Neural cell (in vitro differentiated cells): ENCODE measurements around the gene UBE3D. TPM values are rescaled to one million over a fixed set of nuclear protein-coding genes. Genes with fewer than 3 reads are reported as not detected.
"Not testable (repeated sequence)": the region's sequence is repeated elsewhere in the genome, so short reads cannot be mapped to it uniquely, and the experiment has no call there.

Source experiments
- H2AFZ ChIP-seq: fragments of 200-600, 300-800 bp; sonication (generic), shearing (Covaris generic); 2 replicates; pipeline ENCODE4 v1.6.0; 2014; ENCODE audit warnings: low read depth, mild to moderate bottlenecking, antibody characterized with exemption, low read length, moderate library complexity
- H3F3A ChIP-seq: fragments of 200-600 bp; shearing (Covaris generic); 2 replicates; pipeline ENCODE4 v1.6.1; 2016; ENCODE audit warnings: mild to moderate bottlenecking, moderate library complexity, mixed read lengths, antibody characterized with exemption, low read length; ENCODE audit not compliant: insufficient read depth, poor library complexity, severe bottlenecking
- H3K27ac ChIP-seq: fragments of 200-600, 300-800 bp; sonication (generic), shearing (Covaris generic); 2 replicates; pipeline ENCODE4 v1.5.1; 2014; ENCODE audit warnings: mild to moderate bottlenecking, low read length, moderate library complexity
- H3K27me3 ChIP-seq: fragments of 300-800, 200-600 bp; sonication (generic), shearing (Covaris generic); 2 replicates; pipeline ENCODE4 v1.6.0; 2014; ENCODE audit warnings: mild to moderate bottlenecking, low read depth, low read length, moderate library complexity; ENCODE audit not compliant: insufficient read depth
- H3K36me3 ChIP-seq: fragments of 300-800, 200-600 bp; sonication (generic), shearing (Covaris generic); 2 replicates; pipeline ENCODE4 v1.5.1; 2014; ENCODE audit warnings: mild to moderate bottlenecking, antibody characterized with exemption, low read length, moderate library complexity; ENCODE audit not compliant: insufficient read depth
- H3K4me2 ChIP-seq: fragments of 300-800, 200-600 bp; sonication (generic), shearing (Covaris generic); 2 replicates; pipeline ENCODE4 v1.6.0; 2014; ENCODE audit warnings: mild to moderate bottlenecking, low read length
- H3K4me3 ChIP-seq: fragments of 300-800, 200-600 bp; sonication (generic), shearing (Covaris generic); 2 replicates; pipeline ENCODE4 v1.5.1; 2014; ENCODE audit warnings: mild to moderate bottlenecking, low read length, moderate library complexity
- H3K79me2 ChIP-seq: fragments of 200-600 bp; shearing (Covaris generic); replicated peaks from 2 replicates; pipeline ENCODE4 v1.6.0; 2014; ENCODE audit warnings: mild to moderate bottlenecking, low read length, moderate library complexity; ENCODE audit not compliant: insufficient read depth
- H3K9ac ChIP-seq: fragments of 300-800, 200-600 bp; sonication (generic), shearing (Covaris generic); 2 replicates; pipeline ENCODE4 v1.6.1; 2016; ENCODE audit warnings: mild to moderate bottlenecking, low read length, mixed read lengths
- H3K9me2 ChIP-seq: fragments of 200-600 bp; shearing (Covaris generic); 2 replicates; pipeline ENCODE4 v1.6.1; 2016; ENCODE audit warnings: mild to moderate bottlenecking, low read length, mixed read lengths; ENCODE audit not compliant: insufficient read depth
- H3K9me3 ChIP-seq: fragments of 200-600, 300-800 bp; sonication (generic), shearing (Covaris generic); 2 replicates; pipeline ENCODE4 v1.6.1; 2016; ENCODE audit warnings: mild to moderate bottlenecking, mixed run types, low read length, moderate library complexity, mixed read lengths
- H4K20me1 ChIP-seq: fragments of 200-600 bp; shearing (Covaris generic); 2 replicates; pipeline ENCODE4 v1.6.1; 2016; ENCODE audit warnings: mild to moderate bottlenecking, mixed run types; ENCODE audit not compliant: insufficient read depth
- CTCF ChIP-seq: fragments of 450-650 bp; IDR thresholded peaks from 2 replicates; pipeline ENCODE4 v1.5.1; 2014; ENCODE audit warnings: antibody characterized with exemption, mild to moderate bottlenecking, moderate library complexity; ENCODE audit not compliant: poor library complexity, severe bottlenecking
- EZH2 ChIP-seq: fragments of 200-600, 300-800 bp; shearing (Covaris generic), sonication (generic); IDR thresholded peaks from 2 replicates; pipeline ENCODE4 v1.6.1; 2014; ENCODE audit warnings: antibody characterized with exemption, low read length, borderline replicate concordance, mild to moderate bottlenecking; ENCODE audit not compliant: insufficient read depth, poor library complexity, severe bottlenecking
- MXI1 ChIP-seq: fragments of 450-650 bp; conservative IDR thresholded peaks from 2 replicates; pipeline ENCODE4 v1.6.1; 2014; ENCODE audit warnings: antibody characterized with exemption, mild to moderate bottlenecking; ENCODE audit not compliant: poor library complexity, severe bottlenecking
- POLR2AphosphoS5 ChIP-seq: IDR thresholded peaks from 2 replicates; pipeline ENCODE4 v1.6.1; 2012
- RAD21 ChIP-seq: fragments of 450-650 bp; conservative IDR thresholded peaks from 2 replicates; pipeline ENCODE4 v1.6.1; 2014; ENCODE audit warnings: antibody characterized with exemption, mild to moderate bottlenecking, moderate library complexity
- SMC3 ChIP-seq: fragments of 450-650 bp; conservative IDR thresholded peaks from 2 replicates; pipeline ENCODE4 v1.6.1; 2014; ENCODE audit warnings: antibody characterized with exemption, mild to moderate bottlenecking, moderate library complexity; ENCODE audit not compliant: poor library complexity
- TAF1 ChIP-seq: IDR thresholded peaks from 2 replicates; pipeline ENCODE4 v1.6.1; 2012; ENCODE audit warnings: low read depth
- polyA plus RNA-seq: library from polyadenylated mRNA; depleted of rRNA; stranded (reverse); fragments of >200 nt; gene quantifications from 2 replicates; pipeline ENCODE4 v1.2.3, GENCODE V29; 2014

The UBE3D gene
- polyA plus RNA-seq, 1 donor from 2014 or later, result 11.6 TPM

DNA sequence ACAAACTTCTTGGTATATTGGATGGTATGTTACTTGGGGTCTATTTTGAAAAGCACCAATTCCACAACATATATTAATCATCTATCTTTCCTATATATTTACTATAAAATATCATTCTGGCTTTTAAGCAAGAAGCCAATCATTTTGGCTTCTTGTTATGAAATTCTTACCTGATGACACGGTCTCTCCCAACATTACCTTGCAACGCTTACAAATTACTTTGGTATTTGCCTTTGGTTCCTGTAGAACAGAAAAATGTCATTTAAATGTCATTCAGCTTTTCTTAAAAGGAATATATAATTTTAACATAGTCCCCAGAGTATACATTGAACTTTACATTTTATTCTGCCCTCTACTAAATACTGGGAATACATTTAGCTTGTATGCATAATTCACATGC is 27.4 kb downstream of the UBE3D start:
- H3K4me2 ChIP-seq, result no peak overlapping the region
- H3F3A ChIP-seq, result no peaks in the 10 kb centered on the region
- H3K9me3 ChIP-seq, result no peaks in the 10 kb centered on the region
- H3K4me3 ChIP-seq, result no peak overlapping the region
- no peak overlapping the region for H2AFZ ChIP-seq
- no peaks in the 10 kb centered on the region for H3K79me2 ChIP-seq
- H3K9me2 ChIP-seq, result no peaks in the 10 kb centered on the region
- H3K27me3 ChIP-seq, result no peaks in the 10 kb centered on the region
- no peaks in the 10 kb centered on the region for H3K36me3 ChIP-seq
- H3K27ac ChIP-seq, result no peak overlapping the region
- no peak overlapping the region for H3K9ac ChIP-seq
- no peaks in the 10 kb centered on the region for H4K20me1 ChIP-seq
- TF ChIP-seq MXI1 (no peak), CTCF (no peak)

DNA sequence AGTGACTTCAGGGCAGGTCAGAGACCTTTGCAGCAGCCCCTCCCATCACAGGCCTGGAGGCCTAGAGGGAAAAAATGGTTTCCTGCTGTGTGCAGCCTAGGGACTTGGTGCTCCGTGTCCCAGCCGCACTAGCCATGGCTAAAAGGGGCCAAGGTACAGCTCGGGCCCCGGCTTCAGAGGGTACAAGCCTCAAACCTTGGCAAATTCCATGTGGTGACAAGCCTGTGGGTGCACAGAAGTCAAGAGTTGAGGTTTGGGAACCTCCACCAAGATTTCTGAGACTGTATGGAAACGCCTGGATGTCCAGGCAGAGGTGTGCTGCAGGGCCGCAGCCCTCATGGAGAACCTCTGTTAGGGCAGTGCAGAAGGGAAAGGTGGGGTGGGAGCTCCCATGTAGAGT is 34.0 kb downstream of the UBE3D start:
- no peaks in the 10 kb centered on the region for H3K27me3 ChIP-seq
- H3F3A ChIP-seq, result no peaks in the 10 kb centered on the region
- no peak for TF ChIP-seq SMC3
- no peak for TF ChIP-seq MXI1
- TF ChIP-seq EZH2, result no peak
- no peak for TF ChIP-seq RAD21
- TF ChIP-seq POLR2AphosphoS5, result no peak
- no peak overlapping the region for H2AFZ ChIP-seq
- H3K9me3 ChIP-seq, result peaks cover 11% of the 10 kb centered on the region
- no peak overlapping the region for H3K9ac ChIP-seq
- H3K9me2 ChIP-seq, result no peaks in the 10 kb centered on the region
- H4K20me1 ChIP-seq, result no peaks in the 10 kb centered on the region
- no peak overlapping the region for H3K27ac ChIP-seq
- H3K4me3 ChIP-seq, result no peak overlapping the region
- peaks cover 6% of the 10 kb centered on the region for H3K36me3 ChIP-seq
- H3K4me2 ChIP-seq, result no peak overlapping the region
- H3K79me2 ChIP-seq, result no peaks in the 10 kb centered on the region

DNA sequence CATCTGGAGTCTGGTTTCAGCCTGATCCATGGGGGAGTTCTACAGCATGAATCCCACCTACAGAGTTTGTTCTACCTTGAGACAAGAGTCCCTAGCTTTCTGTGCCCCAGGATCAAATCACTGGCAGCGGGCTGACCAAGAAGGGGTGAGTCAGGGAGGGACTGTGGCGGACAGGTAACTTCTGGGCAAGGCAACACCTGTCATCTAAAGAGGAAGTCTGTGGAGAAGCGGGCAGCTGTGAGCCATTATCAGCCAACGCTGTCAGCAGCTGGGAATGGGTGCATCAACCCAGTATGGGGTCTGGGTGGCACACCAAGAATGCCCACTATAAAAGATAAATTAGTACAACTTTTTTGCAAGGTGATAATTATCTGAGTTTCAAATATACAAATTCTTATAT is 45.9 kb downstream of the UBE3D start:
- Histone ChIP-seq H3K27me3 (no peaks in the 10 kb centered on the region), H4K20me1 (no peaks in the 10 kb centered on the region), H3K79me2 (no peaks in the 10 kb centered on the region), H3K27ac (no peak overlapping the region), H3K4me3 (no peak overlapping the region), H3K9ac (no peak overlapping the region), H3K36me3 (no peaks in the 10 kb centered on the region), H3F3A (no peaks in the 10 kb centered on the region), H3K9me3 (no peaks in the 10 kb centered on the region), H2AFZ (no peak overlapping the region), H3K4me2 (no peak overlapping the region), H3K9me2 (no peaks in the 10 kb centered on the region)
- no peak for TF ChIP-seq RAD21
- TF ChIP-seq CTCF, result no peak
- TF ChIP-seq TAF1, result no peak

DNA sequence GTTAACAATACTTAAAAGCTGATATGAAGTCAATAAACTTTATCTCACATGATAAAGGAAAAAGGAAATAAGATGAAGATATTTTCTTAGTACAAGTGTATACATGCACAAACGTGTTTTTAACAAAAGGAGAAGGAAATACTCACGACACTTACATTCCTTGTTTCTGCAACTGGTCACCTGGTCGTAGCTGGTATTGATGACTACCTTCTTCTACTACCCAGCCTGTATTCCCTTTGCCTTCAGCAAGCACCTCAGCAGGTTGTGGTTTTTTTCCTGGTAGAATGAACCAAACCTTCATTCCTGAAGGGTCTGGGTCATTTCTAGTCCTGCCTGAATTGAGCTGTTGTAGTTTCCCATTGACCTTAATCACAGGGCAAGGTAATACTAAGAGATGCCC is 54.5 kb downstream of the UBE3D start:
- not testable (repeated sequence) for H2AFZ ChIP-seq

More for the DNA sequence above, 54.5 kb downstream of the UBE3D start:
- not testable (repeated sequence) for H3K4me3 ChIP-seq, H3K4me2 ChIP-seq, H3K27ac ChIP-seq, H3K27me3 ChIP-seq, H3K79me2 ChIP-seq, H3F3A ChIP-seq, H4K20me1 ChIP-seq, H3K9me2 ChIP-seq, H3K36me3 ChIP-seq, H3K9ac ChIP-seq, H3K9me3 ChIP-seq
